Cerebellar nuclear complex (tissue), 1 donor: ENCODE results near the gene GALNT11.
"Not testable (repeated sequence)": the region's sequence is repeated elsewhere in the genome, so short reads cannot be mapped to it uniquely, and the experiment has no call there.

Experiments used
- DNase-seq, 2 experiments: peaks; one replicate each; lab custom pipeline; 2025; lab: John Stamatoyannopoulos, UW

GALNT11 gene

GRCh38 chr7:152075379-152075778 lies 49.9 kb downstream of the GALNT11 start:
- not testable (repeated sequence) for DNase-seq

GRCh38 chr7:152076324-152076821 lies 50.9 kb downstream of the GALNT11 start:
- no peak for DNase-seq

GRCh38 chr7:152076940-152077933 lies 51.8 kb downstream of the GALNT11 start:
- no peak for DNase-seq

GRCh38 chr7:152078025-152078424 lies 52.6 kb downstream of the GALNT11 start:
- no peak for DNase-seq

GRCh38 chr7:152078786-152079185 lies 53.3 kb downstream of the GALNT11 start:
- DNase-seq: no peak

GRCh38 chr7:152081088-152081487 lies 55.6 kb downstream of the GALNT11 start:
- DNase-seq: no peak

- not testable (repeated sequence) for DNase-seq
Measured at GRCh38 chr7:152082073-152082721, 56.7 kb downstream of the GALNT11 start.

GRCh38 chr7:152085131-152085530 lies 59.7 kb downstream of the GALNT11 start:
- DNase-seq: no peak

- DNase-seq: no peak
Measured at GRCh38 chr7:152086513-152086912, 61.0 kb downstream of the GALNT11 start.

- no peak for DNase-seq
Measured at GRCh38 chr7:152089183-152089582, 63.7 kb downstream of the GALNT11 start.

GRCh38 chr7:152090747-152091146 lies 65.3 kb downstream of the GALNT11 start:
- DNase-seq: no peak

- DNase-seq: no peak
Measured at GRCh38 chr7:152093717-152094116, 68.2 kb downstream of the GALNT11 start.

GRCh38 chr7:152095771-152096170 lies 70.3 kb downstream of the GALNT11 start:
- no peak for DNase-seq

GRCh38 chr7:152097330-152097729 lies 71.9 kb downstream of the GALNT11 start:
- DNase-seq: no peak

GRCh38 chr7:152103066-152103465 lies 77.6 kb downstream of the GALNT11 start:
- no peak for DNase-seq

GRCh38 chr7:152103691-152104090 lies 78.2 kb downstream of the GALNT11 start:
- DNase-seq: no peak

GRCh38 chr7:152105205-152105604 lies 79.7 kb downstream of the GALNT11 start:
- no peak for DNase-seq

- DNase-seq: no peak
Measured at GRCh38 chr7:152106990-152107389, 81.5 kb downstream of the GALNT11 start.

- DNase-seq: no peak
Measured at GRCh38 chr7:152107945-152108344, 82.5 kb downstream of the GALNT11 start.

- DNase-seq: no peak
Measured at GRCh38 chr7:152108359-152108758, 82.9 kb downstream of the GALNT11 start.

- DNase-seq: no peak
Measured at GRCh38 chr7:152112829-152113228, 87.4 kb downstream of the GALNT11 start.

GRCh38 chr7:152115021-152115718 lies 89.7 kb downstream of the GALNT11 start:
- DNase-seq: no peak
